HUES48 (cell line): ENCODE measurements around the gene CSH2.
"Not testable (repeated sequence)": the region's sequence is repeated elsewhere in the genome, so short reads cannot be mapped to it uniquely, and the experiment has no call there.

ENCODE experiments used
- H3K27ac ChIP-seq: one replicate; pipeline ENCODE4 v1.7.0; 2013; ENCODE audit warnings: low read depth, low read length, inconsistent platforms
- H3K27me3 ChIP-seq: 2 replicates; pipeline ENCODE4 v1.6.1; 2013; ENCODE audit warnings: mild to moderate bottlenecking, low read length; ENCODE audit not compliant: control insufficient read depth, insufficient read depth
- H3K36me3 ChIP-seq: 2 replicates; pipeline ENCODE4 v1.6.1; 2013; ENCODE audit warnings: low read length; ENCODE audit not compliant: control insufficient read depth, insufficient read depth
- H3K4me1 ChIP-seq: 2 replicates; pipeline ENCODE4 v1.6.1; 2013; ENCODE audit warnings: mild to moderate bottlenecking, low read length; ENCODE audit not compliant: control insufficient read depth, insufficient read depth
- H3K4me3 ChIP-seq: 2 replicates; pipeline ENCODE4 v1.5.1; 2013; ENCODE audit warnings: mild to moderate bottlenecking, low read depth, low read length
- H3K9ac ChIP-seq: 2 replicates; pipeline ENCODE4 v1.6.1; 2013; ENCODE audit warnings: mild to moderate bottlenecking, low read depth, low read length, moderate library complexity
- H3K9me3 ChIP-seq: 2 replicates; pipeline ENCODE4 v1.6.1; 2013; ENCODE audit warnings: low read length; ENCODE audit not compliant: control insufficient read depth, insufficient read depth

CSH2 gene

GRCh38 chr17:63878413-63878812 is 4.9 kb upstream of the CSH2 start:
- H3K4me3 ChIP-seq, H3K27ac ChIP-seq: not testable (repeated sequence)

GRCh38 chr17:63874693-63875092 is 1.2 kb upstream of the CSH2 start:
- not testable (repeated sequence) for H3K9ac ChIP-seq, H3K4me3 ChIP-seq

More at GRCh38 chr17:63878413-63878812, 4.9 kb upstream of the CSH2 start:
- not testable (repeated sequence) for H3K4me1 ChIP-seq, H3K9ac ChIP-seq, H3K27me3 ChIP-seq, H3K9me3 ChIP-seq, H3K36me3 ChIP-seq

GRCh38 chr17:63874061-63874626 is 667 bp upstream of the CSH2 start:
- H3K4me1 ChIP-seq, H3K9ac ChIP-seq, H3K9me3 ChIP-seq, H3K27ac ChIP-seq, H3K36me3 ChIP-seq, H3K4me3 ChIP-seq, H3K27me3 ChIP-seq: not testable (repeated sequence)

More at GRCh38 chr17:63874693-63875092, 1.2 kb upstream of the CSH2 start:
- not testable (repeated sequence) for H3K36me3 ChIP-seq, H3K27me3 ChIP-seq, H3K27ac ChIP-seq, H3K9me3 ChIP-seq, H3K4me1 ChIP-seq

DNA sequence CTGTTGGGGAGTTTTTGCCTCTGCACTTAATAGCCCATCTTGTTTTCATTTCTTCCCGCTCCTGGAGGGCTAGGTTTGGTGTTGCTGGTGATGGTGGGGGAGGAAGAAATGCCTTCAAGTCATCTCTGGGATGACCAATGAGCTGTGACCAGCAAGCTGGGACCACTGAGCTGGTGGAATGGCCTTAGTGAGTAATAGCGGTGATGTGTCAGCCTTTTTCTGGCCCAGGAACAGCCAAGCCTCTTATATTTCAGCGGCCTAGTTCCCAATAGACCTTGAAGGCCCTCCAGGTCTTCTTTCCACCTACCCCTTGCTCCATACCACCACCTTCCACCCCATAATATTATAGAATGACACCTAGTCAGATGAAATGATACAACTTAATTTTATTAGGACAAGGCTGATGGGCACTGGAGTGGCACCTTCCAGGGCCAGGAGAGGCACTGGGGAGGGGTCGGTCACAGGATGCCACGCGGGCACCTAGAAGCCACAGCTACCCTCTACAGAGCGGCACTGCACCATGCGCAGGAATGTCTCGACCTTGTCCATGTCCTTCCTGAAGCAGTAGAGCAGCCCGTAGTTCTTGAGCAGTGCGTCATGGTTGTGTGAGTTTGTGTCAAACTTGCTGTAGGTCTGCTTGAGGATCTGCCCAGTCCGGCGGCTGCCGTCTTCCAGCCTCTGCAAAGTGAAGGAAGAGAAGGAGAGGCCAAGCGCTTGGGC is 1.7 kb downstream of the CSH2 start:
- not testable (repeated sequence) for H3K9ac ChIP-seq, H3K27ac ChIP-seq, H3K36me3 ChIP-seq, H3K9me3 ChIP-seq, H3K4me1 ChIP-seq, H3K4me3 ChIP-seq, H3K27me3 ChIP-seq

GRCh38 chr17:63870292-63870665 is 3.2 kb downstream of the CSH2 start:
- H3K9ac ChIP-seq, H3K4me1 ChIP-seq: not testable (repeated sequence)

DNA sequence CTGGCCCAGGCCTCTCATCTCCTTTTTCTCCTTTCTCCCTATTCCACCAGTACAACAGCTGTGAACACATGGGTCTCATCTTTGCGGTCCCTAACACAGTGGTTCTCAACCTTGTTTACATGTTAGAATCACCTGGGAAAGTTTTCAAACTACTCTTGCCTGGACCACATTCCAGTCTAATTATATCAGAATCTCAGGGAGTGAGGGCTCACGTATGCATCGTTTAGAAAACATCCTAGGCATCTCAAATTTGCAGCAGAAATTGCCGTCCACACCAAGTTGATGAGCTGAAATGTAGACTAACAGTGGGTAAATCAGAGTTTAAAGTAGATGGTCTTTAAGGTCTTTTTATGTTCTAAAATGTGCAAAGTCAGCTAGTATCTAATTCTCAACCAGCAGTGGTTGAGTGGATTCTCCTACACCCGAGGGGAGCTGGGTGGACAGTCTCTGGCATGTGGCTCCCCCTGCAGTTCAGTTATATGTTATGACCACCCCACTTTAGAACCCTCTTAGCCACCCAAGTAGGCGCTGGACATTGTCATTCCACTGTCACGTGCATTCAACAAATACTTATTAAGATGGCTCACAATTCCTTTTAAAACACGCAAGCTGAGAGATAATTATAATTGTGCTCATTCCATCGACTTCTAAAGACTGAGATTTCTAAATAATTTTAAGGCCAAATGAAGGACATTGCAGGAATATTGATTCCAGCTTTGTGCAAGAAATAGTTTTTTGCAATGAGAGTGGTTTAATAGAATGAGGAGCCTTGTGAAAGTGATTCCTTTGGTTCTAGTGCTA is 3.8 kb downstream of the CSH2 start:
- H3K36me3 ChIP-seq, H3K4me1 ChIP-seq, H3K9me3 ChIP-seq, H3K4me3 ChIP-seq, H3K9ac ChIP-seq, H3K27ac ChIP-seq, H3K27me3 ChIP-seq: not testable (repeated sequence)

More at GRCh38 chr17:63870292-63870665, 3.2 kb downstream of the CSH2 start:
- H3K27ac ChIP-seq, H3K36me3 ChIP-seq, H3K9me3 ChIP-seq, H3K27me3 ChIP-seq, H3K4me3 ChIP-seq: not testable (repeated sequence)

DNA sequence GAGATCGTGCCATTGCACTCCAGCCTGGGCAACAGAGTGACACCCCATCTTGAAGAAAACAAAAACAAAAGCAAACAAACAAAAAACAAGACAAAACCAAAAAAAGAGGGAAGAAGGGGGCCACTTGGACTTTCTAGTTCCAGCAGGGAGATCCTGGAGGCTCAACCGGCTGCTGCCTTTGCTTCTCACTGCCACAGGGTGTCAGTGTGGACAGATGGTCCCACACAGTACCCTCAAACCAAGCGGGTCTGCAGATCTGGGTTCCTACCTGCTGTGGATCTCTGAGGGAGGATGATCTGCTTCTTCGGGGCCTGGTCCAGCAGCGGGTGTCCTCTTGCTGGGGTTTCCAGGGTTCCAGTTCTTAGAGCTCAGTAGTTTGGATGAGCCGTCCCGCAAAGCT is 6.9 kb downstream of the CSH2 start:
- not testable (repeated sequence) for H3K9me3 ChIP-seq, H3K27me3 ChIP-seq, H3K36me3 ChIP-seq, H3K27ac ChIP-seq, H3K4me3 ChIP-seq, H3K9ac ChIP-seq, H3K4me1 ChIP-seq

- Histone ChIP-seq H3K9me3 (no peaks in the 10 kb centered on the region), H3K4me3 (no peak overlapping the region), H3K27ac (no peak overlapping the region), H3K9ac (no peak overlapping the region), H3K4me1 (no peaks in the 10 kb centered on the region), H3K36me3 (no peaks in the 10 kb centered on the region), H3K27me3 (no peaks in the 10 kb centered on the region)
Measured at GRCh38 chr17:63859257-63859656, 14.2 kb downstream of the CSH2 start.

DNA sequence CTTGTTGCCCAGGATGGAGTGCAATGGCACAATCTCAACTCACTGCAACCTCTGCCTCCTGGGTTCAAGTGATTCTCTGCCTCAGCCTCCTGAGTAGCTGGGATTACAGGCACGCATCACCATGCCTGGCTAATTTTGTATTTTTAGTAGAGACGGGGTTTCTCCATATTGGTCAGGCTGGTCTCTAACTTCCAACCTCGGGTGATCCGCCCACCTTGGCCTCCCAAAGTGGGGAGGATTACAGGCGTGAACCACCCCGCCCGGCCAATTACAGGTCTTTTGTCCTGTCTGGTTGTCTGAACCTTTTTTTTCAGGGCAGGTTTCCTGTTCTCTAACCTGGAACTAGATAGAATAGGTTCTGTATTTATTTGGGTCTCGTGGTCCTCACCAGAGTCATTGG is 17.1 kb downstream of the CSH2 start:
- H3K36me3 ChIP-seq, H3K4me1 ChIP-seq, H3K27me3 ChIP-seq, H3K27ac ChIP-seq, H3K9ac ChIP-seq, H3K9me3 ChIP-seq, H3K4me3 ChIP-seq: not testable (repeated sequence)

DNA sequence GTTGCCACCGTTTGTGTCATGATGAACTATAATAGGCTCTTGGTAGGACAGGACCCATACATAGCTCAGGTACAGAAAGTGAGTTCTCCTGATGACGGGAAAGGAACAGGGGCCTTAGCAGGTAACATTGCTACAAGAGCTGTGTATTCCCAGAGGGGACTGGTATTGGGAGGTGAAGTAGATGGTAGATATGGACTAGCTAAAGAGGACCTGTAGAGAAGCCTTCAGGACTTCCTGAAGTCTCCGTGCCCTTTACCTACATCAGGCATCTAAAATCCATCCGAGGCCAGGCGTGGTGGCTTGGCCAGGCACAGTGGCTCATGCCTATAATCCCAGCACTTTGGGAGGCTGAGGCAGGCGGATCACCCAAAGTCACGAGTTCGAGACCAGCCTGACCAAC is 18.3 kb downstream of the CSH2 start:
- Histone ChIP-seq H3K4me1 (no peaks in the 10 kb centered on the region), H3K27ac (no peak overlapping the region), H3K4me3 (no peak overlapping the region), H3K36me3 (no peaks in the 10 kb centered on the region), H3K27me3 (no peaks in the 10 kb centered on the region), H3K9ac (no peak overlapping the region), H3K9me3 (no peaks in the 10 kb centered on the region)

GRCh38 chr17:63854709-63855108 is 18.8 kb downstream of the CSH2 start:
- Histone ChIP-seq H3K9me3 (no peaks in the 10 kb centered on the region), H3K27me3 (peaks cover 3% of the 10 kb centered on the region; the same call in 1 of the 2 replicates), H3K27ac (no peak overlapping the region), H3K36me3 (no peaks in the 10 kb centered on the region), H3K4me3 (no peak overlapping the region), H3K4me1 (no peaks in the 10 kb centered on the region), H3K9ac (no peak overlapping the region)
